Breast epithelium (tissue), 3 donors: ENCODE measurements around the gene DOCK10.

Experiments
- POLR2A ChIP-seq: fragments of 450-650 bp; IDR thresholded peaks from one replicate; pipeline ENCODE4 v1.6.1; 2016; ENCODE audit warnings: antibody characterized with exemption, mild to moderate bottlenecking, moderate library complexity
- TF ChIP-seq, protein P1 (sequence below), 3 donors: fragments of 450-650 bp; IDR thresholded peaks; one replicate each; pipeline ENCODE4 v1.5.1; 2016 to 2017; ENCODE audit warnings: antibody characterized with exemption in 3 of 3, mild to moderate bottlenecking in 3 of 3, moderate library complexity in 3 of 3

DNA sequence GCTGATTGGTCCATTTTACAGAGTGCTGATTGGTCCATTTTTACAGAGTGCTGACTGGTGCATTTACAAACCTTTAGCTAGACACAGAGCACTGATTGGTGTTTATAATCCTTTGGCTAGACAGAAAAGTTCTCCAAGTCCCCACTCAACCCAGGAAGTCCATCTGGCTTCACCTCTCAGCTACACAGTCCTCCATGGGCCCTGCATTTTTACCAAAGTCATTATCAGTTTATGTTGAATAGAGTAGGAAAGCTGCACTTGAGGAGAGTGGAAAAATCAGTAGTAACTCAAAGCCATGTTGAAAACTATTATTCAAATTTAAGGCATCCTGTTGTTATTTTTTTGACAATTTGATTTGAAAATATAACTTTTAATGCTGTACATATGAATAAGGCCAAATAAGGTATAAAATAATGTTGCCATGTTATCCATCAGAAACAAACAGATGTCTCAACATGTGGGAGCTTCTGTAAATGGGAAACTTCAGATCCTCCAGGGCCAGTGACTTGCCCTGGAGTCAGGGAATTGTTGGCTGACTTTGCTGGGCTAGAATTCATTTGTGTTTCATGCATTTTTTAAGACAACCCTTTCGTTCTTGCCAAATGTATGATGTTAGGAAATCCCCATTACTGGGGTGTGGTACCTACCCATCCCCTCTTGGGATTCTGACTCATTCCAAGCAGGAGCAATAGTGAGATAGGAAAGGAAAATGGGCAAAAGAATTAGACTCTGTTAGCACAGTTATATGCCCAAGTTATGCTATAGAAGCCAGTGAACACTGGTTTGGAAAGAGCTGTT, 288.3 kb downstream of the DOCK10 start:
- TF ChIP-seq, protein P1, sequence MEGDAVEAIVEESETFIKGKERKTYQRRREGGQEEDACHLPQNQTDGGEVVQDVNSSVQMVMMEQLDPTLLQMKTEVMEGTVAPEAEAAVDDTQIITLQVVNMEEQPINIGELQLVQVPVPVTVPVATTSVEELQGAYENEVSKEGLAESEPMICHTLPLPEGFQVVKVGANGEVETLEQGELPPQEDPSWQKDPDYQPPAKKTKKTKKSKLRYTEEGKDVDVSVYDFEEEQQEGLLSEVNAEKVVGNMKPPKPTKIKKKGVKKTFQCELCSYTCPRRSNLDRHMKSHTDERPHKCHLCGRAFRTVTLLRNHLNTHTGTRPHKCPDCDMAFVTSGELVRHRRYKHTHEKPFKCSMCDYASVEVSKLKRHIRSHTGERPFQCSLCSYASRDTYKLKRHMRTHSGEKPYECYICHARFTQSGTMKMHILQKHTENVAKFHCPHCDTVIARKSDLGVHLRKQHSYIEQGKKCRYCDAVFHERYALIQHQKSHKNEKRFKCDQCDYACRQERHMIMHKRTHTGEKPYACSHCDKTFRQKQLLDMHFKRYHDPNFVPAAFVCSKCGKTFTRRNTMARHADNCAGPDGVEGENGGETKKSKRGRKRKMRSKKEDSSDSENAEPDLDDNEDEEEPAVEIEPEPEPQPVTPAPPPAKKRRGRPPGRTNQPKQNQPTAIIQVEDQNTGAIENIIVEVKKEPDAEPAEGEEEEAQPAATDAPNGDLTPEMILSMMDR (IDR thresholded peaks at IDR 0.05), result no peak
- no peak for TF ChIP-seq POLR2A
